Heart right ventricle (tissue), 16 donors: ENCODE results near the gene DDX46. TPM values are rescaled to one million over a fixed set of nuclear protein-coding genes. Genes with fewer than 3 reads are reported as not detected.

Source experiments
- ATAC-seq, 8 donors: fragments of 200-7000 bp; cut with Tn5 transposase; one replicate each; pipeline ENCODE4 v1.9.1; 2020; ENCODE audit warnings: mild to moderate bottlenecking in 8 of 8, moderate library complexity in 8 of 8, moderate number of reproducible peaks in 1 of 8
- DNase-seq, 2 donors: peaks; one replicate each; pipeline ENCODE4 v3.0.0-alpha.2; 2020
- H3K27ac ChIP-seq, 10 donors: fragments of 200-600 bp; sonication (generic) in 2 of 10; one replicate each; pipeline versions ENCODE4 v1.5.0 to v1.8.0; 2020 to 2022; ENCODE audit warnings: mild to moderate bottlenecking in 3 of 10
- H3K27me3 ChIP-seq, 7 donors: fragments of 200-600 bp; one replicate each; pipeline ENCODE4 v1.8.0; 2021 to 2022; ENCODE audit warnings: mild to moderate bottlenecking in 2 of 7
- H3K36me3 ChIP-seq, 9 donors: fragments of 200-600 bp; sonication (generic) in 1 of 9; one replicate each; pipeline versions ENCODE4 v1.5.0 to v1.8.0; 2020 to 2022; ENCODE audit warnings: mild to moderate bottlenecking in 2 of 9
- H3K4me1 ChIP-seq, 9 donors: fragments of 200-600 bp; sonication (generic) in 1 of 9; one replicate each; pipeline versions ENCODE4 v1.5.0 to v1.8.0; 2020 to 2022; ENCODE audit warnings: mild to moderate bottlenecking in 4 of 9
- H3K4me3 ChIP-seq, 10 donors: fragments of 200-600 bp; sonication (generic) in 2 of 10; one replicate each; pipeline versions ENCODE4 v1.5.0 to v1.8.0; 2020 to 2022; ENCODE audit warnings: mild to moderate bottlenecking in 7 of 10, moderate library complexity in 2 of 10
- H3K9me3 ChIP-seq, 11 donors: fragments of 200-600 bp in 10 of 11; sonication (generic) in 2 of 11; one replicate each; pipeline versions ENCODE4 v1.5.0 to v1.8.0; 2013 to 2022; ENCODE audit warnings: mild to moderate bottlenecking in 2 of 11, control low read depth in 1 of 11, moderate library complexity in 1 of 11
- CTCF ChIP-seq, 9 donors: fragments of 200-600 bp; sonication (generic) in 2 of 9; IDR thresholded peaks; one replicate each; pipeline versions ENCODE4 v1.5.0 to v1.8.0; 2021 to 2022; ENCODE audit warnings: antibody characterized with exemption in 9 of 9, mild to moderate bottlenecking in 5 of 9, moderate library complexity in 1 of 9
- WGBS, 2 donors: extraction: QIAGEN DNeasy Blood & Tissue Kit; methylation state at CpG; one replicate each; pipeline ENCODE4 v1.1.7; 2013; ENCODE audit warnings: inconsistent platforms in 1 of 2; 5-methylcytosine and 5-hydroxymethylcytosine counted together
- intact Hi-C, 10 donors: fragments of 100-400 bp; cut with DNase I; formaldehyde crosslinking; loops; one replicate each; pipeline versions ENCODE4 v1.11.1 to v1.14.2; 2022
- polyA plus RNA-seq, 2 donors: library from polyadenylated mRNA; stranded (reverse); fragments of 200-250 nt; gene quantifications; one replicate each; pipeline ENCODE4 v1.2.3, GENCODE V29; 2013
- total RNA-seq, 10 donors: library from RNA; stranded (reverse); fragmentation: NEBNext Ultra II Directional in 3 of 10; extraction: Animal tissue kit (Norgen Biotek cat#: 25700) in 3 of 10; gene quantifications; one replicate each; pipeline versions ENCODE4 v1.2.1 to v1.2.4, GENCODE V29; 2021 to 2023
- donor health status: Arrhythmogenic right ventricular cardiomyopathy.
- donor health status: ischemic (EF 13 %, LVEDD 7.1; RV severe dilation, severe dysfunction).
- donor health status: healthy with polysubstance abuse.
- donor health status: DM: no; HTN: yes; CAD: no.
- donor health status: DM: no; HTN: no; CAD: no.
- donor health status: ischemic (EF 25% LVEDD 6.9; RV normal size, moderate dysfunction).
- donor health status: ischemic (EF 25% LVEDD 5.7; RV mildly dilated, moderate dysfunction).
- donor health status: healthy.
- donor health status: DM: yes; HTN: yes; CAD: no.
- donor health status: Ischemic cardiomyopathy.
- donor health status: ischemic (EF 35%, LVEDD 5.7; RV mildly dilated, moderate dysfunction).
- donor health status: nonischemic (EF 11% LVEDD 7.7; RV severe dilation, severe dysfunction).
- donor health status: DM: yes; HTN: yes; CAD: no.
- donor health status: PGD.
- donor health status: ischemic (EF 29% LVEDD 5.4; RV normal size, mild dysfunction).
- donor health status: nonischemic (EF 23%, LVEDD 6.1; RV moderate dilation, normal function).

The DDX46 gene
- total and polyA plus RNA-seq, 12 donors = 11.9 to 34.8 (median 29.7) TPM

- no peak for TF ChIP-seq CTCF (IDR thresholded peaks at IDR 0.05)
- Histone ChIP-seq H3K9me3 (no peaks in the 10 kb centered on the region), H3K27ac (peak overlapping the region; percentile 92 to 99 (median 96)), H3K36me3 (peaks cover 0 to 6% (median 0%) of the 10 kb centered on the region in 9 donors), H3K4me1 (peaks cover 3 to 43% (median 29%) of the 10 kb centered on the region in 9 donors), H3K27me3 (no peaks in the 10 kb centered on the region), H3K4me3 (peak overlapping the region; percentile 64 to 98 (median 86))
- DNase-seq = peak; percentile 53 to 68
- intact Hi-C loops = loop anchor here in 4 of 10 donors (1.0 to 2.0 kb wide), 4 partner anchors 28 to 30 kb away; partner anchors contain the start of gene PCBD2 (in 3 of the 4)
- ATAC-seq = peak; percentile 60 to 82 (median 75)
- WGBS, 2 donors = 7 to 8% methylated on average over 20 of the region's 20 CpGs
Measured at GRCh38 chr5:134874831-134875655, 116.5 kb downstream of the DDX46 start.

- intact Hi-C loops = no loop called here
- Histone ChIP-seq H3K27ac (peak overlapping the region in 1 of 10 donors; percentile 97), H3K4me3 (no peak overlapping the region), H3K27me3 (no peaks in the 10 kb centered on the region), H3K36me3 (peaks cover 0 to 6% (median 0%) of the 10 kb centered on the region in 9 donors), H3K9me3 (no peaks in the 10 kb centered on the region), H3K4me1 (peaks cover 3 to 46% (median 32%) of the 10 kb centered on the region in 9 donors)
- DNase-seq (no peak), ATAC-seq (no peak)
- no peak for TF ChIP-seq CTCF (IDR thresholded peaks at IDR 0.05)
Measured at GRCh38 chr5:134877159-134877558, 118.6 kb downstream of the DDX46 start.

- Histone ChIP-seq H3K4me1 (peaks cover 3 to 45% (median 31%) of the 10 kb centered on the region in 9 donors), H3K4me3 (no peak overlapping the region), H3K9me3 (no peaks in the 10 kb centered on the region), H3K27ac (no peak overlapping the region), H3K27me3 (no peaks in the 10 kb centered on the region), H3K36me3 (peaks cover 0 to 6% (median 0%) of the 10 kb centered on the region in 9 donors)
- no peak for ATAC-seq
- 84 to 86% methylated on average over 3 of the region's 3 CpGs for WGBS, 2 donors
- no peak for TF ChIP-seq CTCF (IDR thresholded peaks at IDR 0.05)
- DNase-seq = no peak
- intact Hi-C loops = no loop called here
Measured at GRCh38 chr5:134878403-134878802, 119.8 kb downstream of the DDX46 start.

- intact Hi-C loops = no loop called here
- no peak for TF ChIP-seq CTCF (IDR thresholded peaks at IDR 0.05)
- H3K36me3 ChIP-seq = peaks cover 0 to 6% (median 0%) of the 10 kb centered on the region in 9 donors
- H3K27me3 ChIP-seq = no peaks in the 10 kb centered on the region
- no peaks in the 10 kb centered on the region for H3K9me3 ChIP-seq
- no peak for ATAC-seq
- WGBS, 2 donors = 66 to 69% methylated on average over 3 of the region's 3 CpGs
- H3K4me3 ChIP-seq = no peak overlapping the region
- peaks cover 3 to 39% (median 24%) of the 10 kb centered on the region in 9 donors for H3K4me1 ChIP-seq
- DNase-seq = no peak
- H3K27ac ChIP-seq = peak overlapping the region in 1 of 10 donors; percentile 1
Measured at GRCh38 chr5:134879456-134879855, 120.9 kb downstream of the DDX46 start.

Other genes starting within 250 kb of the DDX46 start
- 10 to 100 TPM; 17.9 to 38.5 (median 25.2) TPM for gene JADE2, start 233.1 kb upstream of the DDX46 start, total RNA-seq
- gene JADE2, start 233.1 kb upstream of the DDX46 start, polyA plus RNA-seq = 1 to 10 TPM; 5.4 to 7.9 TPM
- gene SAR1B, start 126.0 kb upstream of the DDX46 start, total RNA-seq = 100 to 1,000 TPM in 4 of 10 donors, 10 to 100 TPM in 6; 80.2 to 114 (median 99.4) TPM
- 10 to 100 TPM; 17.6 to 52.9 TPM for gene SAR1B, start 126.0 kb upstream of the DDX46 start, polyA plus RNA-seq
- gene SEC24A, start 110.0 kb upstream of the DDX46 start, total RNA-seq = 10 to 100 TPM in 3 of 10 donors, 1 to 10 TPM in 7; 7.0 to 13.7 (median 9.1) TPM
- gene SEC24A, start 110.0 kb upstream of the DDX46 start, polyA plus RNA-seq = 1 to 10 TPM; 2.6 to 3.7 TPM
- gene CAMLG, start 20.2 kb upstream of the DDX46 start, total RNA-seq = 10 to 100 TPM; 14.6 to 22.1 (median 18.1) TPM
- gene CAMLG, start 20.2 kb upstream of the DDX46 start, polyA plus RNA-seq = 10 to 100 TPM; 18.2 to 21.8 TPM
- gene C5orf24, start 87.2 kb downstream of the DDX46 start, total RNA-seq = 10 to 100 TPM; 20.6 to 31.2 (median 23.5) TPM
- 10 to 100 TPM; 12.0 to 20.1 TPM for gene C5orf24, start 87.2 kb downstream of the DDX46 start, polyA plus RNA-seq
- 10 to 100 TPM; 37.5 to 72.0 (median 51.1) TPM for gene TXNDC15, start 115.6 kb downstream of the DDX46 start, total RNA-seq
- gene TXNDC15, start 115.6 kb downstream of the DDX46 start, polyA plus RNA-seq = 10 to 100 TPM; 62.8 to 72.7 TPM
- 10 to 100 TPM; 15.9 to 36.4 (median 26.8) TPM for gene PCBD2, start 146.4 kb downstream of the DDX46 start, total RNA-seq
- 1 to 10 TPM; 6.9 to 7.8 TPM for gene PCBD2, start 146.4 kb downstream of the DDX46 start, polyA plus RNA-seq
- under 1 TPM; 0.37 to 0.82 (median 0.62) TPM for gene CATSPER3, start 209.1 kb downstream of the DDX46 start, total RNA-seq
- gene CATSPER3, start 209.1 kb downstream of the DDX46 start, polyA plus RNA-seq = 1 to 10 TPM; 1.0 to 1.1 TPM